ENCODE results near the gene MXRA5.

Gene MXRA5, protein sequence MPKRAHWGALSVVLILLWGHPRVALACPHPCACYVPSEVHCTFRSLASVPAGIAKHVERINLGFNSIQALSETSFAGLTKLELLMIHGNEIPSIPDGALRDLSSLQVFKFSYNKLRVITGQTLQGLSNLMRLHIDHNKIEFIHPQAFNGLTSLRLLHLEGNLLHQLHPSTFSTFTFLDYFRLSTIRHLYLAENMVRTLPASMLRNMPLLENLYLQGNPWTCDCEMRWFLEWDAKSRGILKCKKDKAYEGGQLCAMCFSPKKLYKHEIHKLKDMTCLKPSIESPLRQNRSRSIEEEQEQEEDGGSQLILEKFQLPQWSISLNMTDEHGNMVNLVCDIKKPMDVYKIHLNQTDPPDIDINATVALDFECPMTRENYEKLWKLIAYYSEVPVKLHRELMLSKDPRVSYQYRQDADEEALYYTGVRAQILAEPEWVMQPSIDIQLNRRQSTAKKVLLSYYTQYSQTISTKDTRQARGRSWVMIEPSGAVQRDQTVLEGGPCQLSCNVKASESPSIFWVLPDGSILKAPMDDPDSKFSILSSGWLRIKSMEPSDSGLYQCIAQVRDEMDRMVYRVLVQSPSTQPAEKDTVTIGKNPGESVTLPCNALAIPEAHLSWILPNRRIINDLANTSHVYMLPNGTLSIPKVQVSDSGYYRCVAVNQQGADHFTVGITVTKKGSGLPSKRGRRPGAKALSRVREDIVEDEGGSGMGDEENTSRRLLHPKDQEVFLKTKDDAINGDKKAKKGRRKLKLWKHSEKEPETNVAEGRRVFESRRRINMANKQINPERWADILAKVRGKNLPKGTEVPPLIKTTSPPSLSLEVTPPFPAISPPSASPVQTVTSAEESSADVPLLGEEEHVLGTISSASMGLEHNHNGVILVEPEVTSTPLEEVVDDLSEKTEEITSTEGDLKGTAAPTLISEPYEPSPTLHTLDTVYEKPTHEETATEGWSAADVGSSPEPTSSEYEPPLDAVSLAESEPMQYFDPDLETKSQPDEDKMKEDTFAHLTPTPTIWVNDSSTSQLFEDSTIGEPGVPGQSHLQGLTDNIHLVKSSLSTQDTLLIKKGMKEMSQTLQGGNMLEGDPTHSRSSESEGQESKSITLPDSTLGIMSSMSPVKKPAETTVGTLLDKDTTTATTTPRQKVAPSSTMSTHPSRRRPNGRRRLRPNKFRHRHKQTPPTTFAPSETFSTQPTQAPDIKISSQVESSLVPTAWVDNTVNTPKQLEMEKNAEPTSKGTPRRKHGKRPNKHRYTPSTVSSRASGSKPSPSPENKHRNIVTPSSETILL (N-terminal part only)

DNA sequence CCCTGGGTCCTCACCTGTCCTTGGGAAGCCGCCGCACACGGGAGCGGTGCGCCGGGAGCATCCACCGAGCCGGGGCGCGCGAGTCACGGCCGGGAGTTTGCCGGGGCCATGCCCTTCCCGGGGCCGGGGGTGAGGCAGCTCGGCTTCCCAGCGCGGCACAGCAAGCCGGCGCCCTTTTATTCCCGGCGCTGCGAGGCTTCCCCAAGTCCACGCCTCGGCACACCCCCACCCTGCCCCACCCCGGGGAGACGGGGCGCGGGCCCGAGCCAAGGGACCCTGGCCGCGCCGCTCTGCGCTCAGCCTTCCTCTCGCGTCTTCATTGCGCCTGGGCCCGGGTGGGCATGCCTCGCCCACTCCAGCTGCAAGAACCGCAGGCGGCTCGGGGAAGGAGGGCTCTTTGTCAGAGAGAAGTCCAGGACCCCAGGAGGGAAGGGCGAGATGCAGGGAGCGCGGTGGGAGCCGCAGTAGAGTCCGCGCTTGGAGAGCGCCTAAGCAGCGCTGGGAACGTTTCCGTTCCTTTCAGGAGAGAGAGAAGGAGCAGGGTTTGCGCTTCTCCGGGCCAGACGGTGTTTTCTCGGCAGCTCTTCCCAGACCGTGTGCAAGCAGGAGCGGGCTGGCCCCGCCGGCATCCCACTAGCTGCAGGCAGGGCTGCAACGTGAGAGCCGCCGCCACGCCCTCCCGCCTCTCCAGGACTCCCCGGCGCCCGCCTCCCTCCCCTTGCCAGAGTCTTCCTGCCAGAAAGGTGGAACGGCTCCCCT, at the start of gene MXRA5:
TSS of gene MXRA5 (minus strand) at position 152 of the 759 bp plus-strand sequence. CDS start 2,819 bp downstream, outside the sequence.
- TF ChIP-seq CTCF (IDR thresholded peaks at IDR 0.05; ENCODE audit: low read depth, low read length): no peak
- peak within 1 kb of the TSS; percentile 51 for H3K4me3 ChIP-seq (ENCODE audit: low read depth, low read length)

DNA sequence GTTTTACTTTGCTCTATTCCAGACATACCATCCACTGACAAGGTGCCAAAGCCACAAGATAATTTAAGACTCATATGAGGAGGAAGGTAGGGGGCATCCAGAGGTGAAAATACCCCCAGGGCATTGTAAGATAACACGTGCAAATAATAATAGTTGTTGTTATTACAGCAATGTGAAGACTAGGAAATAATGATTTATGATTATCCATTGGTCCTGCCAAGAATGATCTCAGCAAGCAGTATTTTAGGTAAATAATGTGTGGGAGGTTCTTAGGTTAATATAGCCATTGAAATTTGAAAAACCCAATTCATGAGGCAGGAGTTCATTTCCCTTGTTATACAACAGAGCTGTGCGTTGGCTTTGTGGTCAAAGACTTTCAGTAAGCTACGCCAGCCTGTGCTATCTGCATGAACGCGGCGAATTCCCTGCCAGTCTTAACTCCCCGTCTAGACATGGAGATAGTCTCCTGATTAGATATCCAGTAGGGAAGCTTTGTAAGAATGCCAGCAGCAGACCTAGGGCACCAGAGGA, 47.2 kb upstream of the MXRA5 start:
- no peak overlapping the region for H3K4me3 ChIP-seq (ENCODE audit: low read depth, low read length)
- no peak for TF ChIP-seq CTCF (IDR thresholded peaks at IDR 0.05; ENCODE audit: low read depth, low read length)

- TF ChIP-seq CTCF (IDR thresholded peaks at IDR 0.05; ENCODE audit: low read depth, low read length): no peak
- no peak overlapping the region for H3K4me3 ChIP-seq (ENCODE audit: low read depth, low read length)
These were observed 46.7 kb upstream of the MXRA5 start for GRCh38 chrX:3393178-3393577.

GRCh38 chrX:3388457-3388856, 42.0 kb upstream of the MXRA5 start:
- H3K4me3 ChIP-seq (ENCODE audit: low read depth, low read length): no peak overlapping the region
- TF ChIP-seq CTCF (IDR thresholded peaks at IDR 0.05; ENCODE audit: low read depth, low read length): no peak

GRCh38 chrX:3384327-3384726, 37.9 kb upstream of the MXRA5 start:
- no peak overlapping the region for H3K4me3 ChIP-seq (ENCODE audit: low read depth, low read length)
- no peak for TF ChIP-seq CTCF (IDR thresholded peaks at IDR 0.05; ENCODE audit: low read depth, low read length)

GRCh38 chrX:3380603-3381002, 34.2 kb upstream of the MXRA5 start:
- H3K4me3 ChIP-seq (ENCODE audit: low read depth, low read length): no peak overlapping the region
- no peak for TF ChIP-seq CTCF (IDR thresholded peaks at IDR 0.05; ENCODE audit: low read depth, low read length)
